Gastroesophageal sphincter (tissue), 4 donors: Measurements from ENCODE around the gene ZFX. TPM values are rescaled to one million over a fixed set of nuclear protein-coding genes. Genes with fewer than 3 reads are reported as not detected.

Experiments
- ATAC-seq: fragments of 150-250 bp; one replicate; pipeline ENCODE4 v1.9.1; 2016; ENCODE audit warnings: mild to moderate bottlenecking, moderate library complexity
- H3K27ac ChIP-seq, 4 donors: fragments of 200-600 bp; sonication (generic) in 3 of 4; 1 replicate in 3 of 4; 2 replicates in 1 of 4; pipeline ENCODE4 v1.5.1; 2016 to 2019
- H3K27me3 ChIP-seq: fragments of 200-600 bp; sonication (generic); one replicate; pipeline ENCODE4 v1.5.1; 2019
- H3K36me3 ChIP-seq, 2 donors: fragments of 200-600 bp; sonication (generic); one replicate each; pipeline ENCODE4 v1.5.1; 2019; ENCODE audit warnings: control low read depth in 1 of 2
- H3K4me1 ChIP-seq, 3 donors: fragments of 200-600 bp; sonication (generic); 1 replicate in 2 of 3; 2 replicates in 1 of 3; pipeline ENCODE4 v1.5.1; 2016 to 2019; ENCODE audit warnings: control low read depth in 2 of 3
- H3K4me3 ChIP-seq, 2 donors: fragments of 200-600 bp; sonication (generic); one replicate each; pipeline ENCODE4 v1.5.1; 2019; ENCODE audit warnings: mild to moderate bottlenecking in 1 of 2, moderate library complexity in 1 of 2
- H3K9me3 ChIP-seq, 3 donors: fragments of 200-600 bp; sonication (generic); one replicate each; pipeline ENCODE4 v1.5.1; 2017 to 2019; ENCODE audit warnings: control low read depth in 2 of 3
- EP300 ChIP-seq: sonication (generic); formaldehyde crosslinking; IDR thresholded peaks from one replicate; pipeline ENCODE4 v1.6.1; 2017; ENCODE audit warnings: antibody characterized with exemption, mild to moderate bottlenecking
- POLR2A ChIP-seq, 2 donors: fragments of 450-650 bp; IDR thresholded peaks; one replicate each; pipeline ENCODE4 v1.6.1; 2017; ENCODE audit warnings: antibody characterized with exemption in 2 of 2, mild to moderate bottlenecking in 2 of 2, moderate library complexity in 1 of 2
- POLR2AphosphoS5 ChIP-seq: sonication (generic); formaldehyde crosslinking; IDR thresholded peaks from one replicate; pipeline ENCODE4 v1.6.1; 2017; ENCODE audit warnings: antibody characterized with exemption
- WGBS, 2 donors: methylation state at CpG; one replicate each; pipeline ENCODE4 v1.1.5; 2018; ENCODE audit warnings: low coverage in 1 of 2; 5-methylcytosine and 5-hydroxymethylcytosine counted together
- total RNA-seq, 4 donors: library from RNA; depleted of rRNA; stranded (reverse); fragments of >200 nt; gene quantifications; one replicate each; pipeline ENCODE4 v1.1.0, GENCODE V29; 2016
- TF ChIP-seq, protein P1 (sequence below), 4 experiments: fragments of 200-600 bp in 2 of 4; fragments of 450-650 bp in 2 of 4; sonication (generic) in 1 of 4; IDR thresholded peaks; one replicate each; pipeline ENCODE4 v1.5.1; 2017 to 2019; ENCODE audit warnings: antibody characterized with exemption in 4 of 4, mild to moderate bottlenecking in 2 of 4, moderate library complexity in 2 of 4

ZFX gene
- total RNA-seq, 4 donors from 2014 or later, result 59.6 to 94.3 (median 63.1) TPM

DNA sequence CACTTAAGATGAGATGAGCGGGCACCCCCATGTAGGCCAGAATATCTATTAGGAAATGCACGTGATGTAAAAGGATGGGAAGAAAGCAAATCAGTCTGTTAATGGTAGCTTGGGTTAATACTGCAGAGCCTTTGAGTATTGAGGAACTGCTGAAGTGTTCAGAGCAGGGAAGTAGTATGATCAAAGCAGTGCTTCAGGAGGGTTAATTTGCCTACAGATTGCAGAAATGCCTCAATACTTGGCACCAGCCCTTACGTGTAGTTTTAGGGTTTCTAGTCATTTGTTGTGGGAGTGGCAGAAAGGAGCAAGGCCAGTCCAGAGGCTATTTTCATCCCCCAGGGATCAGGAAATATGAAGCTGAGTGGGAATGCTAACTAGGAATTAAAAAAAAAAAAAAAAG, 19.7 kb downstream of the ZFX start:
- Histone ChIP-seq H3K4me1 (peaks cover 0 to 77% (median 18%) of the 10 kb centered on the region in 3 donors), H3K27ac (no peak overlapping the region), H3K4me3 (no peak overlapping the region), H3K9me3 (no peaks in the 10 kb centered on the region), H3K36me3 (peaks cover 0 to 14% of the 10 kb centered on the region in 2 donors), H3K27me3 (no peaks in the 10 kb centered on the region)
- ATAC-seq, result peak; percentile 31
- TF ChIP-seq POLR2AphosphoS5 (no peak), POLR2A (IDR thresholded peaks at IDR 0.05) (no peak), EP300 (no peak)
- TF ChIP-seq, protein P1, sequence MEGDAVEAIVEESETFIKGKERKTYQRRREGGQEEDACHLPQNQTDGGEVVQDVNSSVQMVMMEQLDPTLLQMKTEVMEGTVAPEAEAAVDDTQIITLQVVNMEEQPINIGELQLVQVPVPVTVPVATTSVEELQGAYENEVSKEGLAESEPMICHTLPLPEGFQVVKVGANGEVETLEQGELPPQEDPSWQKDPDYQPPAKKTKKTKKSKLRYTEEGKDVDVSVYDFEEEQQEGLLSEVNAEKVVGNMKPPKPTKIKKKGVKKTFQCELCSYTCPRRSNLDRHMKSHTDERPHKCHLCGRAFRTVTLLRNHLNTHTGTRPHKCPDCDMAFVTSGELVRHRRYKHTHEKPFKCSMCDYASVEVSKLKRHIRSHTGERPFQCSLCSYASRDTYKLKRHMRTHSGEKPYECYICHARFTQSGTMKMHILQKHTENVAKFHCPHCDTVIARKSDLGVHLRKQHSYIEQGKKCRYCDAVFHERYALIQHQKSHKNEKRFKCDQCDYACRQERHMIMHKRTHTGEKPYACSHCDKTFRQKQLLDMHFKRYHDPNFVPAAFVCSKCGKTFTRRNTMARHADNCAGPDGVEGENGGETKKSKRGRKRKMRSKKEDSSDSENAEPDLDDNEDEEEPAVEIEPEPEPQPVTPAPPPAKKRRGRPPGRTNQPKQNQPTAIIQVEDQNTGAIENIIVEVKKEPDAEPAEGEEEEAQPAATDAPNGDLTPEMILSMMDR (IDR thresholded peaks at IDR 0.05), result no peak
- WGBS, 2 donors, result 48 to 58% methylated on average over 3 of the region's 3 CpGs

DNA sequence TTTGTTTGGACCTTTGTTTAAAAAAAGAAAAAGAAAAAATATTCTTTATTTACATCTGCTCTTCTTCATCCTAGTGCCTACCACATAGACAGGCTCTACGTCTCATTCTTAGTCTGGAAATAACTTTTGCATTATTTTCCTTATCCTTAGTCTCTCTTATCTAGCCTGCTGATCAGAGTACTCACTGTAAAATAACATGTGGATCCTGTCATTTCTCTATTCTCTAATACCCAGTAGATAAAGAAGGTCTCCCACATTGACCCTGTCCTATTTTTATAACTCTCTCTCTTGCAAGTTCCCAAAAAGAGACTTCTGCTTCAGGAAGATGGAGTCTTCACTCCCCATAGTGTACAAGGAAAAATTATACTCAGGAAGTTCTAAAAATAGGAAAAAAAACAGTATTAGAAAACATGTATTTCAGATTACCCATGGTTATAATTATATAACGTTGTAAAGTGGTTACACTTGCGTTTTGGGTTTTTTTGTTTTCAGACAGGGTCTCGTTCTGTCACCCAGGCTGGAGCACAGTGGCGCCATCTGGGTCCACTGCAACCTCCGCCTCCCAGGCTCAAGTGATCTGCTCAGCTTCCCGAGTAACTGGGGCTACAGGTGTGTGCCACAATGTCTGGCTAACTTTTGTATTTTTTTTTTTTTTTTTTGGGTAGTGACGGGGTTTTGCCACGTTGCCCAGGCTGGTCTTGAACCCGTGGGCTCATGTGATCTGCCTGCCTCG, 23.8 kb downstream of the ZFX start:
- Histone ChIP-seq H3K4me3 (no peak overlapping the region), H3K27ac (no peak overlapping the region), H3K27me3 (no peaks in the 10 kb centered on the region), H3K4me1 (peaks cover 0 to 40% (median 9%) of the 10 kb centered on the region in 3 donors), H3K36me3 (peaks cover 0 to 44% of the 10 kb centered on the region in 2 donors), H3K9me3 (no peaks in the 10 kb centered on the region)
- TF ChIP-seq EP300 (no peak), POLR2AphosphoS5 (no peak), POLR2A (IDR thresholded peaks at IDR 0.05) (no peak)
- TF ChIP-seq, protein P1 (IDR thresholded peaks at IDR 0.05), result no peak
- 56 to 72% methylated on average over 4 to 5 of the region's 11 CpGs for WGBS, 2 donors
- ATAC-seq, result no peak

DNA sequence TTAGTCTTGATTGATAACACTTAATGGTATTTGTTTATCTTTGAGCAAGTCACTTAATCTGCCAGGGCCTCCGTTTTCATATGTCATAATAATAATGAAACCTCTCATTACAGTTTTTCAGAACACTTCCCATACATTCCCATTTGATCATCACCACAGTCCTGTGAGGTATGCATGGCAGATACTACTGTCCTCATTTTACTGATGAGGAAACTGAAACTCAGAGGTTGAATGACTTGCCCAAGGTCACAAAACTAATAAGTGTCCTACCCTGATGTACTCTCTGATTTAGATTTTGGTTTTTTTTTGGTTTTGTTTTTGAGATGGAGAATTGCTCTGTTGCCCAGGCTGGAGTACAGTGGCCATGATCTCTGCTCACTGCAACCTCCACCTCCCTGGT, 25.7 kb downstream of the ZFX start:
- Histone ChIP-seq H3K36me3 (peaks cover 0 to 60% of the 10 kb centered on the region in 2 donors), H3K9me3 (no peaks in the 10 kb centered on the region), H3K4me3 (no peak overlapping the region), H3K27ac (no peak overlapping the region), H3K4me1 (peaks cover 0 to 23% (median 0%) of the 10 kb centered on the region in 3 donors), H3K27me3 (no peaks in the 10 kb centered on the region)
- WGBS, 2 donors, result 0 to 83% methylated on average over 1 of the region's 1 CpG
- no peak for ATAC-seq
- no peak for TF ChIP-seq POLR2A (IDR thresholded peaks at IDR 0.05)

DNA sequence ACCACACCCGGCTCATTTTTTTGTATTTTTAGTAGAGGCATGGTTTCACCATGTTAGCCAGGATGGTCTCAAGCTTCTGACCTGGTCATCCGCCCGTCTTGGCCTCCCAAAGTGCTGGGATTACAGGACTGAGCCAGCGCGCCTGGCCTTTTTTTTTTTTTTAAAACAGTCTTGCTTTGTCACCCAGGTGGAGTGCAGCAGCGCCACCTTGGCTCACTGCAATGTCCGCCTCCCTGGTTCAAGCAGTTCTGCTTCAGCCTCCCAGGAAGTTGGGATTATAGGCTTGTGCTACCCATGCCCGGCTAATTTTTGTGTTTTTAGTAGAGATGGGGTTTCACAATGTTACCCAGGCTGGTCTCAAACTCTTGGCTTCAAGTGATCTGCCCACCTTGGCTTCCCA, 28.9 kb downstream of the ZFX start:
- H3K9me3 ChIP-seq, result no peaks in the 10 kb centered on the region
- H3K4me3 ChIP-seq, result no peak overlapping the region
- no peaks in the 10 kb centered on the region for H3K27me3 ChIP-seq
- no peak overlapping the region for H3K27ac ChIP-seq
- no peak for ATAC-seq
- H3K4me1 ChIP-seq, result no peaks in the 10 kb centered on the region
- peaks cover 0 to 55% of the 10 kb centered on the region in 2 donors for H3K36me3 ChIP-seq
- WGBS, 2 donors, result 100% methylated on average over 1 of the region's 8 CpGs; no CpG with 5 or more reads in 1 of the 2 donors
- TF ChIP-seq POLR2A (IDR thresholded peaks at IDR 0.05) (no peak), EP300 (no peak)

DNA sequence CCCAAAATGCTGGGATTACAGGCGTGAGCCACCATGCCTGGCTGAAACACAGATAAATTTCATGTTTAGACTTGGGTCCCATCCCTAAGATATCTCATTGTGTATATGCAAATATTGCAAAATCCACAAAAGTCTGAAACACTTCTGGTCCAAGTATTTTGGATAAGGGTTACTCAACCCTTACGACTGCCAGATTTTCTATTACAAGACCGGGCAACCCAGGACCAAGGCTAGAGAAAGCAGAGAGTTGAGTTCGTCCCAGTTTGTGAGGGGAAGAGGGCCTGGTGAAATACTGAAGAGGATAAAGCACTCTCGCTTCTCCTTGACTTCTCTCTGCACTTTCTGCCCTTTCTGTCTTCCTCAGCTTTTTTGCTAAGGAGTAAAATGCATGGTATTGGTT, 34.5 kb downstream of the ZFX start:
- Histone ChIP-seq H3K36me3 (peaks cover 0 to 13% of the 10 kb centered on the region in 2 donors), H3K4me1 (peaks cover 0 to 4% (median 0%) of the 10 kb centered on the region in 3 donors), H3K27ac (no peak overlapping the region), H3K4me3 (no peak overlapping the region), H3K9me3 (no peaks in the 10 kb centered on the region), H3K27me3 (no peaks in the 10 kb centered on the region)
- TF ChIP-seq EP300 (no peak), POLR2AphosphoS5 (no peak), POLR2A (IDR thresholded peaks at IDR 0.05) (no peak)
- TF ChIP-seq, protein P1 (IDR thresholded peaks at IDR 0.05), result no peak
- peak; percentile 31 for ATAC-seq
- WGBS, 2 donors, result 76 to 91% methylated on average over 3 of the region's 5 CpGs

DNA sequence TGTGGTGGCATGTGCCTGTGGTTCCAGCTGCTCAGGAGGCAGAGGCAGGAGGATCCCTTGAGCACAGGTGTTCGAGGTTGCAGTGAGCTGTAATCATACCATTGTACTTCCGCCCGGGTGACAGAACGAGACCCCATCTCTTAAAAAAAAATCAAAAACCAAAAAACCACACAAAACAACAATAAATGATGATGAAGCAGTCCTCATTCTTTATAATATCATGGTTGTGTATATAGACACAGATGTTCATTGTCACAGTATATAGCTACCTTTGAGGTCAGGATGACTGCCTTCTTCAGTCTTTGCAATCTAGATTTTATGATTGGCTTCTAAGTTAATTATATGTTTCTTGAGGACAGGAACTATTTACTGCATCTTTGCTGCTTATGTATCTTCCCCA, 37.0 kb downstream of the ZFX start:
- Histone ChIP-seq H3K4me1 (peaks cover 0 to 11% (median 3%) of the 10 kb centered on the region in 3 donors), H3K27ac (no peak overlapping the region), H3K4me3 (no peak overlapping the region), H3K27me3 (no peaks in the 10 kb centered on the region), H3K36me3 (no peaks in the 10 kb centered on the region), H3K9me3 (no peaks in the 10 kb centered on the region)
- ATAC-seq, result no peak
- no peak for TF ChIP-seq POLR2A (IDR thresholded peaks at IDR 0.05)
- TF ChIP-seq, protein P1 (IDR thresholded peaks at IDR 0.05), result no peak
- no peak for TF ChIP-seq POLR2AphosphoS5
- WGBS, 2 donors, result 98% methylated on average over 4 of the region's 4 CpGs; no CpG with 5 or more reads in 1 of the 2 donors
